Measurements from ENCODE around the gene SLC2A4RG.
"Not testable (repeated sequence)": the region's sequence is repeated elsewhere in the genome, so short reads cannot be mapped to it uniquely, and the experiment has no call there.

Gene SLC2A4RG

DNA sequence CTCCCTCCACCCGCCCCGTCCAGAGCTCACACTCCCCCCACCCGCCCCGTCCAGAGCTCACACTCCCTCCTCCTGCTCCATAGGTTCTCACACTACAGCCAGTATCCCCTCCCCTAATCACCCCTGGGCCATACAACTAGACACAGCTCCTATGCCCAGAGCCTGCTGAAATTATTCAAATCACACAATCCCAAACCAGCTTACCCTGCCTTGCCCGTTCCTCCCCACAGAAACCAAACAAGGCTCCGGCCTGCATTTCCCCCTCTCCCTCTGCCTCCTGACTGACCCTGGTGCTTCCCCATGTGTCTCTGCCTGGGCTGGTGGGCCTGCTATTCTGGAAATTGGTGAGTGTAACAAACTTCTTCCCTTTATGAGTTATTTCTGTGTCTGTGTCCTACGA lies 18.6 kb downstream of the SLC2A4RG start:
- DNase-seq, result no peak

GRCh38 chr20:63759377-63759901 lies 19.9 kb downstream of the SLC2A4RG start:
- no peak for DNase-seq

- DNase-seq, result no peak
These were observed 25.7 kb downstream of the SLC2A4RG start for GRCh38 chr20:63765082-63765873.

GRCh38 chr20:63765902-63766301 lies 26.3 kb downstream of the SLC2A4RG start:
- no peak for DNase-seq

DNA sequence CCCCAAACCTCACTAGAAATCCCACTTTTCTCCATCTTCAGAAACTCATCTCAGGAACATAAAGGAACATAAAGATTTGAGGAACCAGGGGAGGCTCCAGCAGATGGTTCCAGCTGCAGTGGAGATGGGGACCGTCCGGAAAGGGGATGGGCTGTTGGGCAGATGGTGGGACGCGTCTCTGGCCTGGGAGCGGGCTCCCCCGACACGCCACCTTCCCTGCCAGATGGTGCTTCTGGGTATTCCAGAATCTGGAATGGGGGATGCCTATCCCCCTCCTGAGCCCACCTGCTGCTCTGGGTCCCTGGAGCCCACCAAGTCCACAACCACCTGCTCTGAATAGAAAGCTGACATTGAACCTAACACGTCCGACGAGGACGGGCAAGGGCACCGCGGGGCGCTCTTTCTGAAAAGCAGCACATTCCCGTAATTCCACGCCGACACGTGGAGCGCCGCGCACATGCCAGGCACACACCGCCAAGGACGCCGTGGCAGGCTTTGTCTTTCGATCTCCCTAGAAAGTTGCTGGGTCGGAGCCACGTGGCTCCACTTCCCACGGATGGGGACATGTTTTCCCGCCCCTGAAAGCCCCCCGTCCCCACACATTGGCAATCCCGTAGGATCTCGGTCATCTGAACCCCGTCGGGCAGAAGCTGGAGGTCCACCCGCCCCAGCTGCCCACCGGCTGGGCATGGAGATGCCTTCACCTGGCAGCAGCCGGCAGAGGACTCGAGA lies 27.3 kb downstream of the SLC2A4RG start:
- DNase-seq, result no peak

DNA sequence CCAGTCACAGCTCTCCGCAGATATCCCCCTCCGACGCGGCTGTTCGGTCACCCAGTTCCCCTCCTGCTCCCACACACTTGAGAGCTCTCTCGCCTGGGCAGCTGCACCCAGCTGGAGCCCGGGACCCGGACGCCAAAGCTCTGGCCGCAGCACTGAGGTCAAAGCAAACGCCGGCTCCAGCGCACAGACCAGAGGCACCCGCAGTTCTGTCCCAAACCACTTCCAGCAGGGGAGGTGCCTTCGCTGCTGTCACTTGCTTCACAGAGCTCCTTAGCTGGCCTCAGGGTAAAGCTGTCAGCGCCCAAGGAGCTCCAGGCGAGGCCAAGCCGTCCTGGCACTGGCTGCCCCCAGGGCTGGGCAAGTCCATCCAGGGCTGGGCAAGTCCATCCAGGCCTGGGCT lies 27.9 kb downstream of the SLC2A4RG start:
- DNase-seq, result no peak

GRCh38 chr20:63767886-63768285 lies 28.3 kb downstream of the SLC2A4RG start:
- no peak for DNase-seq

GRCh38 chr20:63768591-63769515 lies 29.3 kb downstream of the SLC2A4RG start:
- DNase-seq, result no peak

- DNase-seq, result no peak
These were observed 30.4 kb downstream of the SLC2A4RG start for GRCh38 chr20:63769891-63770474.

GRCh38 chr20:63771046-63771707 lies 31.6 kb downstream of the SLC2A4RG start:
- no peak for DNase-seq

DNA sequence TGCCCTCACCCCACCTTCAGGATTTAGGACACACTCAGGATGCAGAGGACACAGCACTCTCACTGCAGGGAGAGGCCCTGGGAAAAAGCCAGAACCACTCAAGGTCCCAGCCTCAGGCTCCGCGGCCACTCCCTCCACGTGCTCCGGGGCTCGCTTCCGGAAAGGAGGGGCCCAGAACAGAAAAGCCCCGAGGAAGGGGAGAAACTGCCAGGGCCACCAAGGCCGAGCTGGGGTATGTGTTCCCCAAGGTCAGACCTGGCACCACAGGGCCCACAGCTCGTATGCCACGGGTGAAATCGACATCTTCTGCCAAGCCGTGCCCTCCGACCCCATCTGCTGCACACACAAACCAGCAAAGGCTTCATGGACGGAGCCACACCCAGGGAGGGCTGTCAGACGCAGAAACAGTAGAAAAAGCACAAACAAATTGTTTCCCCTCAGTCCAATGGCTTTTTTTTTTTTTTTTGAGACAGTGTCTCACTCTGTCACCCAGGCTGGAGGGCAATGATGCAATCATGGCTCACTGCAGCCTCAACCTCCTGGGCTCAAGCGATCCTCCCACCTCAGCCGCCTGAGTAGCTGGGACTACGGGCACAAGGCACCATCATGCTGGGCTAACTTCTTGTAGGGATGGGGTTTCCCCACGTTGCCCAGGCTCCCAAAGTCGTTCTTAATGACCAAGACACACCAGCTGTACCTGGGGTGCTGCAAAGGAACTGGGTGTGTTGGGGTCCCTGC lies 33.4 kb downstream of the SLC2A4RG start:
- DNase-seq, result no peak

DNA sequence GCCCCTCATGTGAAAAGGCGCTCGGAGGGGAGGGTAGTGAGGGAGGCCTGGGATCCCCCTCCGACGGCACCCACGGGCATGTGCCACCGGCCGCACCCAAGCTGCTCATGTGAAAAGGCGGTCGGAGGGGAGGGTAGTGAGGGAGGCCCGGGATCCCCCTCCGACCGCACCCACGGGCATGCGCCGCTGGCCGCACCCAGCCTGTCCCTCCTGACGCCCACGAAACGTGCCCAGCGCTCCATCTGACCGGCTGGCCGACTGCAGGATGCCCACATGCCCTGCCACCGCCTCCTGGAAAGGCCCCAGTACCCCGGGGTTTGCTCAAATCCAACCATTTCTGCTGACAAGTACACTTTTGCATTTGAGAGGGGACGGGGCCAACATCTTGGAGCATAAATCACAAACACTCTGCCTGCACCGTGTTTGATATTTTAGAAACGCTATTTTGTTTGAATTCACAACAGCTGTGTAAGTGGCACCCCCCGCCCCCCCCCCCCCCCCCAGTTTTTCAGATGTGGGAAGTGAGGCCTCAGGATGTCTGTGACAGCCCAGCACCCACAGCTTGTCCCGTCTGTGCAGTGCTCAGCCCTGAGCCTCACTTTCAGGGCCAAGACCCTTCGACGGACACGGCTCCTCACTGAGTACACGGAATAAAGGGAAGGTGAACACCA lies 34.1 kb downstream of the SLC2A4RG start:
- no peak for DNase-seq

- no peak for DNase-seq
These were observed 34.7 kb downstream of the SLC2A4RG start for GRCh38 chr20:63774306-63774705.

GRCh38 chr20:63775096-63775978 lies 35.8 kb downstream of the SLC2A4RG start:
- DNase-seq, result no peak

GRCh38 chr20:63776875-63777274 lies 37.3 kb downstream of the SLC2A4RG start:
- DNase-seq, result not testable (repeated sequence)

DNA sequence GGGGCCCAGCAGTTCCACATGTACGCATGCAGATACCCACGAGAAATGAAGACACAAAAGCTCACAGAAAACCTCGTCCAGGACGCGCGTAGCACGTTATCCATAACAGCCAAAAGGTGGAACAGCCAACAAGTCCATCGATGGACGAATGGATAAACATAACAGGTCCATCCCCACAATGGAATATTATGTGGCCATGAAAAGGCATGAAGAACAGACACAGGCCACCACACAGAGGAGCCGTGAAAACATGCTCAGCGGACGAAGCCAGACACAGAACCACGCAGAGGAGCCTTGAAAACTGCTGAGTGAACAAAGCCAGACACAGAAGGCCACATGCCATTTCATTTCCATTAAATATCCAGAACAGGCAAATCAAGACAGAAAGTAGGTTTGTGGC lies 38.0 kb downstream of the SLC2A4RG start:
- DNase-seq, result no peak

DNA sequence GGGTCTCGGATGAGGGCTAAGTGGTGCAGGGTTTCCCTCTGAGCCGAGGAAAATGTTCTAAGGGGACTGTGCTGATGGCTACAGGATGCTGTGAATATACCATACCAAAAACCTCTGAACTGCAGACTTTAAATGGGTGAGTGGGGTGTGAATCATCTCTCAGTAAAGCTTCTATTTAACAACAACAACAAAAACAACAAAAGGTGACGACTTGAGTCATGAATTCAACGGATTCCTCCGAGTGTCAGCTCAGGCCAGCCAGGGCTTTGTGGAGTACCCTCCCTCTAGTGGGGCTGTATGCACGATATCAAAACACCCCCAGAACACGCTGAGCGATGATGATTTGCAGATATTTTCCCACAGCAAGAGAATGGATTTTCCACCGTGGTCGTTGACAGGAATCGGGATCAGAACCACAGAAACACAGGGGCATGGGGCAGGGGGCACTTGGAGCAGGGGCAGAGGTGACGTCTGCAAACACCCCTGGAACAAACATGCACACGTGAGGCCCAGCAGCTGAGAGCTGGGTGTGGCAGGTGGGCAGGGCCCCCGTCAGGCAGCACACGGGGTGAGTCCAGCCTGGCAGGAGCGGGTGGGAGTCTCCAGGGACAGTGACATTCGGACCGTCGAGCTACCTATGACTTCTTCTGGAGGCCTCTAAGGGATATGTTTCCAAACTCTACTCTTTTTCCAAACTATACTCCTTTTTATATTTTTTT lies 38.6 kb downstream of the SLC2A4RG start:
- no peak for DNase-seq

GRCh38 chr20:63778857-63779256 lies 39.3 kb downstream of the SLC2A4RG start:
- DNase-seq, result no peak

DNA sequence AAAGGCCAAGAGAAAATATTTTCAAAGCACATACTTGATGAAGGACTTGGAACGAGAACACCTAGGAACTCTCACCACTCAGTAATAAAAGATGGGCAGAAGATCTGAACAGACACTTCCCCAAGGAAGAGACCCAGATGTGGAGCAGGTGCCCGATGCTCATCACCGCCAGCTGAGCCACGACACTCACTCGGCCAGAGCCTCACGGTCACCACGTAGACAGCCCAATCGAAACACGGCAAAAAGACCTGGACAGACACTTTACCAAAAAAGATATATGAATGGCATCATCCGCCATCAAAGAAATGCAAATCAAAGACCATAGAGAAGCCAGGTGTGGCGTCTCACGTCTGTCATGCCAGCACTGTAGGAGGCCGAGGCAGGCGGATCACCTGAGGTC lies 41.6 kb downstream of the SLC2A4RG start:
- no peak for DNase-seq
